ENCODE data around the gene FRAS1.

GRCh38 chr4:78520808-78521226 is 463.7 kb downstream of the FRAS1 start:
- TF ChIP-seq PKNOX1 (IDR thresholded peaks at IDR 0.05): no peak
- no peak for TF ChIP-seq FOXM1 (IDR thresholded peaks at IDR 0.05; ENCODE audit: borderline replicate concordance)
- TF ChIP-seq ARNT (IDR thresholded peaks at IDR 0.05): no peak
- no peak for TF ChIP-seq SP1 (IDR thresholded peaks at IDR 0.05)
- no peak for TF ChIP-seq FOXA1 (IDR thresholded peaks at IDR 0.05)
- TF ChIP-seq TARDBP (IDR thresholded peaks at IDR 0.05): no peak
- no peak for TF ChIP-seq CTBP1 (IDR thresholded peaks at IDR 0.05; ENCODE audit: borderline replicate concordance)
- no peak for TF ChIP-seq LEF1 (IDR thresholded peaks at IDR 0.05; ENCODE audit: borderline replicate concordance)
- TF ChIP-seq SUZ12 (IDR thresholded peaks at IDR 0.05): no peak
- no peak for TF ChIP-seq FOXK2 (IDR thresholded peaks at IDR 0.05)
- TF ChIP-seq ZNF384 (IDR thresholded peaks at IDR 0.05): no peak
- TF ChIP-seq BHLHE40 (IDR thresholded peaks at IDR 0.05; ENCODE audit: borderline replicate concordance): no peak
- TF ChIP-seq NFRKB (IDR thresholded peaks at IDR 0.05): no peak

Measured in HEK293T (cell line).